HUES6 (cell line): ENCODE measurements around the gene GDA.

Experiments used
- H3K27ac ChIP-seq: 2 replicates; pipeline ENCODE4 v1.7.0; 2013; ENCODE audit warnings: low read depth, mild to moderate bottlenecking, low read length, inconsistent platforms
- H3K27me3 ChIP-seq: 2 replicates; pipeline ENCODE4 v1.6.1; 2013; ENCODE audit warnings: low read length; ENCODE audit not compliant: control insufficient read depth, insufficient read depth
- H3K36me3 ChIP-seq: 2 replicates; pipeline ENCODE4 v1.6.1; 2013; ENCODE audit warnings: low read length; ENCODE audit not compliant: control insufficient read depth, insufficient read depth
- H3K4me1 ChIP-seq: 2 replicates; pipeline ENCODE4 v1.6.1; 2013; ENCODE audit warnings: low read length; ENCODE audit not compliant: control insufficient read depth, insufficient read depth
- H3K4me3 ChIP-seq: 2 replicates; pipeline ENCODE4 v1.5.1; 2013; ENCODE audit warnings: low read depth, low read length
- H3K9ac ChIP-seq: one replicate; pipeline ENCODE4 v1.6.1; 2013; ENCODE audit warnings: mild to moderate bottlenecking, low read length
- H3K9me3 ChIP-seq: 2 replicates; pipeline ENCODE4 v1.6.1; 2013; ENCODE audit warnings: low read depth, low read length; ENCODE audit not compliant: control insufficient read depth, insufficient read depth

GDA gene

DNA sequence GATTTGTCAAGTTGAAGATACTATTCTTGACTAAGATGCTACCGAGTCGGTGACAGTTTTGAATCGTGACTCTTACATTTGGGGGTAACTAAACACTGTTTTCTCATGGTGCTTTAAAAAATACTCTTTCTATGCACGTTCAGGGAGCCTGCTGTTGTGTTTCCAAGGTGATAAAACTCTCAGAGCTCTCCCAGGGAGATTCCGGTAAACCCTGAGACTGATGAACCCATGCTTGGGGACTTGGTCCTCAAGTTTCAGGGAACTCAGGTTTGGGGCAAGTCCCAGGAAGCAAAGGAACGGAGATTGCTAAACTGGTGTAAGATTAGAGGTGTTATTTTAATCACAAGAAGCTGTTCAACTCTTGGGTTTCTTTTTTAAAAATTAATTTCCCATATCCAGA is 1.4 kb downstream of the GDA start:
- Histone ChIP-seq H3K4me3 (no peak overlapping the region), H3K9me3 (no peaks in the 10 kb centered on the region)

DNA sequence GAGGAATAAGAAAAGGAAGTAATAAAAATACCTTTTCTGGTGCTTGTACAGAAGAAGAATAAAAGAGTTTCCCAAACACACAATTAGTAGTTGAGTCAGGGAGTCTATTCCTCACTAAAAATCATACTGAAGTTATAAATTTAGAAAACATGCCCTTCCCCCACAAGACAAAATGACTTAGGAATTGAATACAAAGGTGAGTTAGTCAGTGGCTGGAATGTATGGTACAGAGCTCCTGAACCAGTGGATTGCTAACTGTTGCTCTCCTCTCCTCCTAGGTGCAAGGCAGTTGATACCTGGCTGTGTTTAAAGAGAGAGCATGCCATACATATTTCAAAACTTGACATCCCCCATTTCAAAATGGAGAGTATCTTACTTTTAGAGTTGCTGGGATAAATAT is 1.9 kb downstream of the GDA start:
- H3K4me1 ChIP-seq = peaks cover 3% of the 10 kb centered on the region; the same call in 1 of the 2 replicates
- no peaks in the 10 kb centered on the region for H3K36me3 ChIP-seq
- peaks cover 49% of the 10 kb centered on the region for H3K27me3 ChIP-seq
- no peak overlapping the region for H3K9ac ChIP-seq
- no peak overlapping the region for H3K27ac ChIP-seq
- H3K4me3 ChIP-seq = no peak overlapping the region
- no peaks in the 10 kb centered on the region for H3K9me3 ChIP-seq

More for the DNA sequence above, 1.4 kb downstream of the GDA start:
- Histone ChIP-seq H3K9ac (no peak overlapping the region), H3K27me3 (peaks cover 49% of the 10 kb centered on the region), H3K27ac (no peak overlapping the region), H3K36me3 (no peaks in the 10 kb centered on the region), H3K4me1 (peaks cover 3% of the 10 kb centered on the region; the same call in 1 of the 2 replicates)

DNA sequence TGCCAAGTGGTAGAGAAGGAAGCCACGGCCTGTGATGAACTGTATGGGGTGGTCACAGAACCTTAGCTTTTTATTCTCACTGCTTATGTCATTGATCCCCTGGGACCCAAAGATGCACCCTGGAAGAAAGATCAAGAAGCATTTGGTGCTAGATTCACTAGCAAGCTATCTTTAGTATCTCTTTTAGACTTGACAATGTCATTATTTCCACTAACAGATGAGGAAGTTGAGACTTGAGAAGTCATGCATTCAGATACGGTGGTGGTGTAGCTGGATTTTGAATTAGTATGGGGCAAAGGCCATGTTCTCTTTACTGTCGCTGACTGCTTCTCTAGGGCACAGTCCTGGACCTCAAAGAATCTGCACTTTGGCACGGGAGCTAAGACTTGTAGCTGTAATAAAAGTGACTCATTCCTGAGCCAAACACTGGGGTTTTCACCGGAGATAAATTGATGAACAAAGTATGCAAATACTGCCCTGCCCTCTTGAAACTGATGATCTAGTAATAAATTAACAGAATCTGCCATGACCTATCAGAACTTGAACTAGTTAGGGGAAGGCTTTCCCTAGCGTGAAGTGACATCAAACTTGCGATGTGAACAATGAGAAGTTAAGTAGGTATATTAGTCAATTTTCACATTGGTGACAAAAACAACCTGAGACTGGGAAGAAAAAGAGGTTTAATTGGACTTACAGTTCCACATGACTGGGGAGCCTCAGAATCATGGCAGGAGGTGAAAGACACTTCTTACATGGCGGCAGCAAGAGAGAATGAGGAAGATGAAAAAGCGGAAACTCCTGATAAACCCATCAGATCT is 5.4 kb downstream of the GDA start:
- Histone ChIP-seq H3K36me3 (no peaks in the 10 kb centered on the region), H3K9me3 (no peaks in the 10 kb centered on the region), H3K27ac (no peak overlapping the region), H3K4me1 (no peaks in the 10 kb centered on the region), H3K27me3 (peaks cover 21% of the 10 kb centered on the region), H3K9ac (no peak overlapping the region), H3K4me3 (no peak overlapping the region)

DNA sequence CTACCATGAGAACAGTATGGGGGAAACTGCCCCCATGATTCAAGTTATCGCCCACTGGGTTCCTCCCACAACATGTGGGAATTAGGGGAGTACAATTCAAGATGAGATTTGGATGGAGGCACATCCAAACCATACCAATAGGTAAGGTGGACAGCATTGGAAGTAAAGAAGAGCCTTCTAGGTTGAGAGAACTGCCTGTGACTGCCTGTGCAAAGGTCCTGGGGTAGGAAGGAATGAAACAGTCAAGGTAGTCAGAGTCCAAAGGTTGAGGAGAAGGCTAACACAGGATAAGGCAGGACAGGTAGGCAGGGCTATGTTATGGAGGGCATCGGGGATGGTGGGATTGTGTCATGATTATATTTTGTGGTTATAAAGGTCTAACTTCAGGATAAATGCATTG is 6.1 kb downstream of the GDA start:
- Histone ChIP-seq H3K27ac (no peak overlapping the region), H3K9ac (no peak overlapping the region), H3K4me1 (no peaks in the 10 kb centered on the region), H3K9me3 (no peaks in the 10 kb centered on the region), H3K36me3 (no peaks in the 10 kb centered on the region), H3K27me3 (peaks cover 14% of the 10 kb centered on the region), H3K4me3 (no peak overlapping the region)

DNA sequence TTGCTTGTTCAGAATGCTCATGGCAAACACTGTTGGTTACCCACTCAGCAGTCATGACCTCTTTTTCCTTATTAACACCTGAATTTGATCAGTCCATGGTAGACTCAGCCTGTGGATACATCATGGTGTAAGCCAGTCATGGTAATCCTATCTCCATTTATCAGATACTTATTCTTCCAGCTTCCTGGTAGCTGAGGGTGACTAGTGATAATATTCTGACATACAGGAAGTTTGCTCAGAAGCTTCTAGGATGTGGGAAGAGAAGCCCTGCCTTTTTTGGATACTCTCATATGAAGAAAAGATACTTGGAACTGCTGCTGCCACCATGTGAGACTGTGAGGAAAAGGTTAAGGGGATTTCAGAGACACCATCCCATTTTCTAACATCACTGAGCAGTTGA is 7.3 kb downstream of the GDA start:
- no peaks in the 10 kb centered on the region for H3K36me3 ChIP-seq

DNA sequence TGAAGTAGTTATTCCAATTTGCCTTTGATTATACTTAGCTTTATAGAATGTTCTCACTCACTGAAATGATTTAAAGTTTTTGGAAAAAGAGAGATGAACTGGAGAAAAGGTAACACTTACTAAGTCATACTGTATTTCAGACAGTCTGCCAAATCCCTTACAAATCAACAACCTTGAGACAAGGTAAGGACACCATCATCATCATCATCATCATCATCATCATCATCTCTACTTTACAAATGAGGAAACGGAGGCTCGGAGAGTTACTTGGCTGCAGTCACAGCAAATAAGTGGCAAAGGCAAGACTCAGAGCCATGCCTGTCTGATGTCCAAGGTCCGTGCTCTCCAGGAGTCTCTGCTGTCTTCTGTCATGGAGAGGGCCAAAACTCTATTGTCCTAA is 9.4 kb downstream of the GDA start:
- Histone ChIP-seq H3K4me1 (no peaks in the 10 kb centered on the region), H3K9ac (no peak overlapping the region), H3K9me3 (no peaks in the 10 kb centered on the region), H3K36me3 (no peaks in the 10 kb centered on the region), H3K4me3 (no peak overlapping the region), H3K27ac (no peak overlapping the region), H3K27me3 (no peaks in the 10 kb centered on the region)

More for the DNA sequence above, 7.3 kb downstream of the GDA start:
- H3K27ac ChIP-seq = no peak overlapping the region
- H3K27me3 ChIP-seq = peaks cover 5% of the 10 kb centered on the region; the same call in 1 of the 2 replicates
- no peaks in the 10 kb centered on the region for H3K9me3 ChIP-seq
- H3K4me3 ChIP-seq = no peak overlapping the region
- no peaks in the 10 kb centered on the region for H3K4me1 ChIP-seq
- no peak overlapping the region for H3K9ac ChIP-seq

DNA sequence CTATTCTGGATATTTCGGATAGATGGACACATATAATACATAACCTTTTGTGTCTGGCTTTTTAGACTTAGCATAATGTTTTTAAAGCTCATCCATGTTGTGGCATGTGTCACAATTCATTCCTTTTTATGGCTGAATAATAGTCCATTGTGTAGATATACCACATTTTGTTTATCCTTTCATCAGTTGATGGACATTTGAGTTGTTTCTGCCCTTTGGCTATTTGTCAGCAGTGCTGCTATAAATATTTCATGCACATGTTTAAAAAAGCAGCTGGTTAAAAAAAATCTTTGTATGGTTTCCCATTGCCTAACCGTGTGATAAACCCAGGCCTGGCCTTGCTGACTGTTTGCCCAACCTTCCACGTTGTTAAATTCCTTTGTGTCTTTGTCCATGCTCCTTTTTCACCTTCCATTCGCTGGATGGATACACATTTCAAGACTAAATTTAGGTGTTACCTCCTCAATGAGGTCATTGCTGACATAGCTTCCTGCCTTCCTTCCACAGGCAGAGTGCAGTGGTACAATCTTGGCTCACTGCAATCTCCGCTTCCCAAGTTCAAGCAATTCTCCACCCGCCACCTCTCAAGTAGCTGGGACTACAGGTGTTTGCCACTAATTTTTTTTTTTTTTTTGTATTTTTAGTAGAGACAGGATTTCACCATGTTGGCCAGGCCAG is 11.3 kb downstream of the GDA start:
- no peaks in the 10 kb centered on the region for H3K4me1 ChIP-seq
- H3K4me3 ChIP-seq = no peak overlapping the region
- H3K9me3 ChIP-seq = no peaks in the 10 kb centered on the region
- no peak overlapping the region for H3K27ac ChIP-seq
- H3K9ac ChIP-seq = no peak overlapping the region
- no peaks in the 10 kb centered on the region for H3K27me3 ChIP-seq
- no peaks in the 10 kb centered on the region for H3K36me3 ChIP-seq

DNA sequence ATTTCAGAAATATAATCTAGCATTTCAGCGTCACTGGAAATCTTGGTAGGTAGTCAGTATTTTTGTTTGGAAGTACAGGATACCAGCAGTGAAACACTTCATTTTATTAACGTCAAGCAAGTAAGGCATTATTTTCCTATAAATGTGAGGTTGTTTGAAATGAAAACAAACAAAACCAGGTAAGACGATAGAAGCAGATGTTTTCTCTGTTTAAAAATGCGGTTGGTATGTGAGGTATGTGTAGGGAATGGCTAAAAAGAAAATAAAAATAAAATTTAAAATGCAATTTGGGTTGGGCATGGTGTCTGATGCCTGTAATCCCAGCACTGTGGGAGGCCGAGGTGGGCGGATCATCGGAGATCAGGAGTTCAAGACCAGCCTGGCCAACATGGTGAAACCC is 16.1 kb downstream of the GDA start:
- Histone ChIP-seq H3K9me3 (peaks cover 4% of the 10 kb centered on the region; the same call in 1 of the 2 replicates), H3K4me3 (no peak overlapping the region), H3K4me1 (no peaks in the 10 kb centered on the region), H3K36me3 (no peaks in the 10 kb centered on the region), H3K27me3 (no peaks in the 10 kb centered on the region), H3K9ac (no peak overlapping the region), H3K27ac (no peak overlapping the region; the same call in 1 of the 2 replicates)

DNA sequence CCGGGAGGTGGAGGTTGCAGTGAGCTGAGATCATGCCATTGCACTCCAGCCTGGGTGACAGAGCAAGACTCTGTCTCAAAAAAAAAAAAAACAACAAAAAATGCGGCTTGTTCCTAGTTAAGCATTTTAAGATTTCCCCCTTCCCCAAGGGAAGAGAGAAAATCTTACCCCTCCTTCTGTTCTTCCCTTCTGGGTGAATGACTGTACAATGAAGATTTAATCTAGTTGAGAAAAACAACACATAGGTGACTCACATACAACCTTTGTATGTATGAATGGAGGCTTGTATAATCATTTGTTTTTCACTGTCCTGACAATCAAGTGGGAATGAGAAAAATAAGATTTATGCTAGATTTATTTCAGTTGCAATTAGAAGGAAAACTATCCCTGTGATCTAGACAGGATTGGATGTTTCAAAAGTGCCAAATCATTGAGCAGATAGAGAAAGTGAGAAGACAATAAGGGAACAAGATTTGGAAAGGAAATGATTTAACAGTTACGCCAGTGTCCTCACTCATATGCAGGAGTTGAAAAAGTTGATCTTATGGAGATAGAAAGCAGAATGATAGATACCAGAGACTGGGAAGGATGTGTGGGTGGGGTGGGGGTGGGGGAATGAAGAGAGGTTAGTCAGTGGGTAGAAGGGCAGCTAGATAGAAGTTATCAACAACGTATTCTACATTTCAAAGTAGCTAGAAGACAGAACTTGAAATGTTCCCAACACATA is 16.7 kb downstream of the GDA start:
- Histone ChIP-seq H3K27ac (no peak overlapping the region), H3K9me3 (peaks cover 4% of the 10 kb centered on the region; the same call in 1 of the 2 replicates), H3K4me1 (no peaks in the 10 kb centered on the region), H3K9ac (no peak overlapping the region), H3K4me3 (no peak overlapping the region), H3K36me3 (no peaks in the 10 kb centered on the region), H3K27me3 (no peaks in the 10 kb centered on the region)

DNA sequence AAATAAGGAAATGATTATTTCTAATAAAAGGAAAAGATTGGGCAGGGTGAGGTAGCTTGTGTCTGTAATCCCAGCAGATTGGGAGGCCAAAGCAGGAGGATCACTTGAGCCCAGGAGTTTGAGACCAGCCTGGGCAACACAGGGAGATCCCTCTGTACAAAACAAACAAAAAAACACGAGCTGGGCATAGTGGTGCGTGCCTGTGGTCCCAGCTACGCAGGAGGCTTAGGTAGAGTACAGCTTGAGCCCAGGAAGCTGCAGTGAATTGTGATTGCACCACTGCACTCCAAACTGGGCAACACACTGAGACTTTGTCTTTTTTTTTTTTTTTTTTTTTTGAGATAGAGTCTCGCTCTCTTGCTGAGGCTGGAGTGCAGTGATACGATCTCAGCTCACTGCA is 18.8 kb downstream of the GDA start:
- H3K9ac ChIP-seq = no peak overlapping the region
- no peaks in the 10 kb centered on the region for H3K36me3 ChIP-seq
- no peak overlapping the region for H3K27ac ChIP-seq
- no peak overlapping the region for H3K4me3 ChIP-seq
- H3K9me3 ChIP-seq = peaks cover 4% of the 10 kb centered on the region; the same call in 1 of the 2 replicates
- no peaks in the 10 kb centered on the region for H3K4me1 ChIP-seq
- no peaks in the 10 kb centered on the region for H3K27me3 ChIP-seq

DNA sequence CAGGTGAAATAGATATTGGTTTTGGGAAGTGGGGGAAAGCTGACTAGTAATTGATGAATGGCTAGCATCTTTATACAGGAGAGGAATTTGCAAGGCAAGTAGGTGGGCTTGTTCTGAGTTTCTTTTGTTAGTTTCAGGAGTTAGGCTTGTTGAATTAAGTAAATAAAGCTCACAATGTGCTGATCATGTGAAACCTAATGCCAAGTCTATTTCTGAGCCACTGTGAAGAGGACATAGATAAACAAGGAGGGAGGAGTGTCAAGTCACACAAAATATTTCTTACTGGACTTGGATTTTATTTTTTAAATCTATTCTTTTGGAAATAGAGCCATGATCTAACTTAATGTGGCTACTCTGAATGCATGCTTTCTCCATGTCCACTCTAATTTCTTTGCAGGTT is 19.9 kb downstream of the GDA start:
- Histone ChIP-seq H3K27ac (no peak overlapping the region), H3K27me3 (no peaks in the 10 kb centered on the region)

More for the DNA sequence above, 19.9 kb downstream of the GDA start:
- H3K36me3 ChIP-seq = no peaks in the 10 kb centered on the region
- no peak overlapping the region for H3K9ac ChIP-seq
- H3K9me3 ChIP-seq = peaks cover 4% of the 10 kb centered on the region; the same call in 1 of the 2 replicates
- H3K4me3 ChIP-seq = no peak overlapping the region
- H3K4me1 ChIP-seq = no peaks in the 10 kb centered on the region
